GM23338 (cell line): ENCODE measurements around the gene ADGRG1. TPM values are rescaled to one million over a fixed set of nuclear protein-coding genes. Genes with fewer than 3 reads are reported as not detected.

ENCODE experiments used
- ATAC-seq: fragments of 200-7000 bp; cut with Tn5 transposase; 3 replicates; pipeline ENCODE4 v1.9.1; 2020
- DNase-seq: peaks from one replicate; pipeline ENCODE4 v3.0.0-alpha.2; 2015; ENCODE audit warnings: low spot score
- H2AFZ ChIP-seq: fragments of 200-600 bp; sonication (generic); 2 replicates; pipeline ENCODE4 v1.8.0; 2016; ENCODE audit warnings: antibody characterized with exemption, mild to moderate bottlenecking, moderate library complexity
- H3F3A ChIP-seq: fragments of 200-600 bp; sonication (generic); replicated peaks from 2 replicates; pipeline ENCODE4 v1.8.0; 2017; ENCODE audit warnings: antibody characterized with exemption, mixed run types, low read depth
- H3K27ac ChIP-seq: fragments of 200-600 bp; sonication (generic); 2 replicates; pipeline ENCODE4 v1.6.1; 2016; ENCODE audit warnings: low read depth
- H3K27me3 ChIP-seq: fragments of 200-600 bp; sonication (generic); 2 replicates; pipeline ENCODE4 v1.8.0; 2016; ENCODE audit warnings: mild to moderate bottlenecking, mixed run types, moderate library complexity; ENCODE audit not compliant: insufficient read depth
- H3K36me3 ChIP-seq: fragments of 200-600 bp; sonication (generic); 2 replicates; pipeline ENCODE4 v1.8.0; 2016; ENCODE audit warnings: mild to moderate bottlenecking; ENCODE audit not compliant: insufficient read depth
- H3K4me1 ChIP-seq: fragments of 200-600 bp; sonication (generic); 2 replicates; pipeline ENCODE4 v1.8.0; 2016; ENCODE audit warnings: mild to moderate bottlenecking, moderate library complexity; ENCODE audit not compliant: insufficient read depth
- H3K4me2 ChIP-seq: fragments of 200-600 bp; sonication (generic); 2 replicates; pipeline ENCODE4 v1.7.1; 2017; ENCODE audit warnings: mixed run types
- H3K4me3 ChIP-seq: fragments of 200-600 bp; sonication (generic); 2 replicates; pipeline ENCODE4 v1.6.1; 2016; ENCODE audit warnings: mixed run types
- H3K79me2 ChIP-seq: fragments of 200-600 bp; sonication (generic); replicated peaks from 2 replicates; pipeline ENCODE4 v1.8.0; 2017; ENCODE audit warnings: mild to moderate bottlenecking; ENCODE audit not compliant: insufficient read depth
- H3K9me2 ChIP-seq: fragments of 200-600 bp; sonication (generic); 2 replicates; pipeline ENCODE4 v1.8.0; 2017; ENCODE audit not compliant: insufficient read depth
- H4K20me1 ChIP-seq: fragments of 200-600 bp; sonication (generic); replicated peaks from 2 replicates; pipeline ENCODE4 v1.8.0; 2017; ENCODE audit warnings: mild to moderate bottlenecking; ENCODE audit not compliant: insufficient read depth
- H3K27ac Mint-ChIP-seq: 2 replicates; pipeline ENCODE4 v1.8.0; 2020; ENCODE audit warnings: inconsistent platforms, mild to moderate bottlenecking, moderate library complexity, mixed read lengths
- H3K27me3 Mint-ChIP-seq: 3 replicates; pipeline ENCODE4 v1.8.0; 2022; ENCODE audit warnings: low read depth, mild to moderate bottlenecking, moderate library complexity, mixed read lengths, inconsistent platforms; ENCODE audit not compliant: insufficient read depth, poor library complexity
- H3K36me3 Mint-ChIP-seq: 3 replicates; pipeline ENCODE4 v1.8.0; 2021; ENCODE audit warnings: low read depth, mild to moderate bottlenecking, inconsistent platforms, moderate library complexity, mixed read lengths
- H3K4me1 Mint-ChIP-seq: 3 replicates; pipeline ENCODE4 v1.8.0; 2020; ENCODE audit warnings: mild to moderate bottlenecking, inconsistent platforms, mixed read lengths
- H3K4me3 Mint-ChIP-seq: 3 replicates; pipeline ENCODE4 v1.8.0; 2021; ENCODE audit warnings: moderate library complexity, mild to moderate bottlenecking, inconsistent platforms, mixed read lengths
- H3K9me3 Mint-ChIP-seq: 3 replicates; pipeline ENCODE4 v1.8.0; 2020; ENCODE audit warnings: moderate library complexity, mild to moderate bottlenecking, inconsistent platforms, mixed read lengths
- JUNB ChIP-seq: IDR thresholded peaks from one replicate; pipeline ENCODE4 v1.6.1; 2016; ENCODE audit warnings: antibody characterized with exemption; ENCODE audit not compliant: unreplicated experiment
- NANOG ChIP-seq: IDR thresholded peaks from 2 replicates; pipeline ENCODE4 v1.6.1; 2016; ENCODE audit warnings: antibody characterized with exemption, borderline replicate concordance
- POLR2AphosphoS5 ChIP-seq: IDR thresholded peaks from 2 replicates; pipeline ENCODE4 v1.6.1; 2016; ENCODE audit warnings: antibody characterized with exemption, low read depth
- ZNF114 ChIP-seq: fragments of 250-450 bp; sonication (Bioruptor Pico); IDR thresholded peaks from 2 replicates; pipeline ENCODE4 v1.5.0; 2020; ENCODE audit warnings: mild to moderate bottlenecking, moderate library complexity
- ZNF331 ChIP-seq: fragments of 250-450 bp; sonication (Bioruptor Pico); IDR thresholded peaks from 2 replicates; pipeline ENCODE4 v1.5.0; 2020; ENCODE audit warnings: low read depth, mild to moderate bottlenecking, moderate library complexity
- polyA plus RNA-seq: library from polyadenylated mRNA; unstranded; fragments of >200 nt; fragmentation: Nextera tagmentation; extraction: Ambion mirVana; gene quantifications from 2 replicates; pipeline ENCODE4 v1.2.1, GENCODE V29; 2016
- total RNA-seq: library from RNA; depleted of rRNA; stranded (reverse); fragments of >200 nt; shearing (Covaris generic); gene quantifications from 2 replicates; pipeline ENCODE4 v1.2.3, GENCODE V29; 2014
- TF ChIP-seq, protein P1 (sequence below): fragments of 250-450 bp; sonication (Bioruptor Pico); IDR thresholded peaks from 2 replicates; pipeline ENCODE4 v1.5.0; 2020; ENCODE audit warnings: mild to moderate bottlenecking, moderate library complexity
- TF ChIP-seq, protein P2 (sequence below), 2 experiments: fragments of 200-600 bp in 1 of 2; sonication (generic) in 1 of 2; conservative IDR thresholded peaks; 2 replicates each; pipeline versions ENCODE4 v1.5.1 to v1.6.1; 2016 to 2017; ENCODE audit warnings: antibody characterized with exemption in 2 of 2, low read depth in 2 of 2, mild to moderate bottlenecking in 2 of 2, moderate library complexity in 1 of 2

Gene ADGRG1
- total and polyA plus RNA-seq, 2 experiments from 2014 or later: 0.14 to 0.47 TPM

DNA sequence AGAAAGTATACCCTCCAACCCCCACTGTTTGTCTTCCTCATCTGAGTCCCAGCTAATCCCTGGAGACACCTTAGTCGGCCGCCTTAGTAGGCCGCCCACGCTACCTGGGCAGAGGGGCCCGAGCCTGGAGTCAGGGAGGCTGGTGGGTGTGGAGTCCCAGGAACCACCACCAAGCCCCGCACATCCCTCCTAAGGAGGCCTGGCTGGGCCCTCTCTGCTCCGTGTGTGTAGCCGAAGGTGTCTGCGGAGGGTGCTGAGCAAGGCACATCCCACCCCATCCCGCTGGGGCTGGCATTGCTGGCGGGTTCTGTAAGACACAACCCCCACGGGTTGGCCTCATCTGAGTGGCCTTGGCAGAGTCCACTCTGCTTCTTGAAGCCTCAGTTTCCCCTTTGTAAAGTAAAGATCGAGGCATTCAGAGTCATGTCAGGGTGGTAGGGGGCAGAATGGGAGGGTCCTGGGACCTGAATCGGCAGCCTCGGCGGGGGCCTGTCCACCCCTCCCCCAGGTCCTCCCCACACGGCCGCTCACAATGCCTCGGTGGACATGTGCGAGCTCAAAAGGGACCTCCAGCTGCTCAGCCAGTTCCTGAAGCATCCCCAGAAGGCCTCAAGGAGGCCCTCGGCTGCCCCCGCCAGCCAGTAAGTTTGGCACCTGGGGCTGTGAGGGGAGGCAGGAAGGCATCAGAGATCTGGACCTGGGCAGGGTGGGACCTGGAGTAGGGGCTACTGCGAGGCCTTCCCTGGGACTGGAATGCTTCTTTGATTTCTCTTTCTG lies 24.5 kb downstream of the ADGRG1 start:
- no peaks in the 10 kb centered on the region for H3K4me1 Mint-ChIP-seq
- Histone ChIP-seq H3K9me2 (no peaks in the 10 kb centered on the region), H3K4me2 (no peak overlapping the region), H3K36me3 (no peaks in the 10 kb centered on the region), H3K27ac (no peak overlapping the region), H3K27me3 (no peaks in the 10 kb centered on the region), H3K79me2 (no peaks in the 10 kb centered on the region), H3K4me1 (no peaks in the 10 kb centered on the region), H3F3A (no peaks in the 10 kb centered on the region), H4K20me1 (no peaks in the 10 kb centered on the region), H3K4me3 (no peak overlapping the region), H2AFZ (no peak overlapping the region)
- H3K36me3 Mint-ChIP-seq: no peaks in the 10 kb centered on the region
- DNase-seq: no peak
- H3K4me3 Mint-ChIP-seq: no peak overlapping the region
- no peak for TF ChIP-seq NANOG
- TF ChIP-seq POLR2AphosphoS5: no peak
- TF ChIP-seq, protein P1, sequence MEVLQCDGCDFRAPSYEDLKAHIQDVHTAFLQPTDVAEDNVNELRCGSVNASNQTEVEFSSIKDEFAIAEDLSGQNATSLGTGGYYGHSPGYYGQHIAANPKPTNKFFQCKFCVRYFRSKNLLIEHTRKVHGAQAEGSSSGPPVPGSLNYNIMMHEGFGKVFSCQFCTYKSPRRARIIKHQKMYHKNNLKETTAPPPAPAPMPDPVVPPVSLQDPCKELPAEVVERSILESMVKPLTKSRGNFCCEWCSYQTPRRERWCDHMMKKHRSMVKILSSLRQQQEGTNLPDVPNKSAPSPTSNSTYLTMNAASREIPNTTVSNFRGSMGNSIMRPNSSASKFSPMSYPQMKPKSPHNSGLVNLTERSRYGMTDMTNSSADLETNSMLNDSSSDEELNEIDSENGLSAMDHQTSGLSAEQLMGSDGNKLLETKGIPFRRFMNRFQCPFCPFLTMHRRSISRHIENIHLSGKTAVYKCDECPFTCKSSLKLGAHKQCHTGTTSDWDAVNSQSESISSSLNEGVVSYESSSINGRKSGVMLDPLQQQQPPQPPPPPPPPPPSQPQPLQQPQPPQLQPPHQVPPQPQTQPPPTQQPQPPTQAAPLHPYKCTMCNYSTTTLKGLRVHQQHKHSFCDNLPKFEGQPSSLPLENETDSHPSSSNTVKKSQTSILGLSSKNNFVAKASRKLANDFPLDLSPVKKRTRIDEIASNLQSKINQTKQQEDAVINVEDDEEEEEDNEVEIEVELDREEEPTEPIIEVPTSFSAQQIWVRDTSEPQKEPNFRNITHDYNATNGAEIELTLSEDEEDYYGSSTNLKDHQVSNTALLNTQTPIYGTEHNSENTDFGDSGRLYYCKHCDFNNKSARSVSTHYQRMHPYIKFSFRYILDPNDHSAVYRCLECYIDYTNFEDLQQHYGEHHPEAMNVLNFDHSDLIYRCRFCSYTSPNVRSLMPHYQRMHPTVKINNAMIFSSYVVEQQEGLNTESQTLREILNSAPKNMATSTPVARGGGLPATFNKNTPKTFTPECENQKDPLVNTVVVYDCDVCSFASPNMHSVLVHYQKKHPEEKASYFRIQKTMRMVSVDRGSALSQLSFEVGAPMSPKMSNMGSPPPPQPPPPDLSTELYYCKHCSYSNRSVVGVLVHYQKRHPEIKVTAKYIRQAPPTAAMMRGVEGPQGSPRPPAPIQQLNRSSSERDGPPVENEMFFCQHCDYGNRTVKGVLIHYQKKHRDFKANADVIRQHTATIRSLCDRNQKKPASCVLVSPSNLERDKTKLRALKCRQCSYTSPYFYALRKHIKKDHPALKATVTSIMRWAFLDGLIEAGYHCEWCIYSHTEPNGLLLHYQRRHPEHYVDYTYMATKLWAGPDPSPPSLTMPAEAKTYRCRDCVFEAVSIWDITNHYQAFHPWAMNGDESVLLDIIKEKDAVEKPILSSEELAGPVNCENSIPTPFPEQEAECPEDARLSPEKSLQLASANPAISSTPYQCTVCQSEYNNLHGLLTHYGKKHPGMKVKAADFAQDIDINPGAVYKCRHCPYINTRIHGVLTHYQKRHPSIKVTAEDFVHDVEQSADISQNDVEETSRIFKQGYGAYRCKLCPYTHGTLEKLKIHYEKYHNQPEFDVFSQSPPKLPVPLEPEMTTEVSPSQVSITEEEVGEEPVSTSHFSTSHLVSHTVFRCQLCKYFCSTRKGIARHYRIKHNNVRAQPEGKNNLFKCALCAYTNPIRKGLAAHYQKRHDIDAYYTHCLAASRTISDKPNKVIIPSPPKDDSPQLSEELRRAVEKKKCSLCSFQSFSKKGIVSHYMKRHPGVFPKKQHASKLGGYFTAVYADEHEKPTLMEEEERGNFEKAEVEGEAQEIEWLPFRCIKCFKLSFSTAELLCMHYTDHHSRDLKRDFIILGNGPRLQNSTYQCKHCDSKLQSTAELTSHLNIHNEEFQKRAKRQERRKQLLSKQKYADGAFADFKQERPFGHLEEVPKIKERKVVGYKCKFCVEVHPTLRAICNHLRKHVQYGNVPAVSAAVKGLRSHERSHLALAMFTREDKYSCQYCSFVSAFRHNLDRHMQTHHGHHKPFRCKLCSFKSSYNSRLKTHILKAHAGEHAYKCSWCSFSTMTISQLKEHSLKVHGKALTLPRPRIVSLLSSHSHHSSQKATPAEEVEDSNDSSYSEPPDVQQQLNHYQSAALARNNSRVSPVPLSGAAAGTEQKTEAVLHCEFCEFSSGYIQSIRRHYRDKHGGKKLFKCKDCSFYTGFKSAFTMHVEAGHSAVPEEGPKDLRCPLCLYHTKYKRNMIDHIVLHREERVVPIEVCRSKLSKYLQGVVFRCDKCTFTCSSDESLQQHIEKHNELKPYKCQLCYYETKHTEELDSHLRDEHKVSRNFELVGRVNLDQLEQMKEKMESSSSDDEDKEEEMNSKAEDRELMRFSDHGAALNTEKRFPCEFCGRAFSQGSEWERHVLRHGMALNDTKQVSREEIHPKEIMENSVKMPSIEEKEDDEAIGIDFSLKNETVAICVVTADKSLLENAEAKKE (CRISPR knock-in tag): no peak
- no peak for TF ChIP-seq ZNF114 (CRISPR knock-in tag)
- TF ChIP-seq ZNF331 (CRISPR knock-in tag): no peak
- TF ChIP-seq JUNB: no peak
- TF ChIP-seq, protein P2, sequence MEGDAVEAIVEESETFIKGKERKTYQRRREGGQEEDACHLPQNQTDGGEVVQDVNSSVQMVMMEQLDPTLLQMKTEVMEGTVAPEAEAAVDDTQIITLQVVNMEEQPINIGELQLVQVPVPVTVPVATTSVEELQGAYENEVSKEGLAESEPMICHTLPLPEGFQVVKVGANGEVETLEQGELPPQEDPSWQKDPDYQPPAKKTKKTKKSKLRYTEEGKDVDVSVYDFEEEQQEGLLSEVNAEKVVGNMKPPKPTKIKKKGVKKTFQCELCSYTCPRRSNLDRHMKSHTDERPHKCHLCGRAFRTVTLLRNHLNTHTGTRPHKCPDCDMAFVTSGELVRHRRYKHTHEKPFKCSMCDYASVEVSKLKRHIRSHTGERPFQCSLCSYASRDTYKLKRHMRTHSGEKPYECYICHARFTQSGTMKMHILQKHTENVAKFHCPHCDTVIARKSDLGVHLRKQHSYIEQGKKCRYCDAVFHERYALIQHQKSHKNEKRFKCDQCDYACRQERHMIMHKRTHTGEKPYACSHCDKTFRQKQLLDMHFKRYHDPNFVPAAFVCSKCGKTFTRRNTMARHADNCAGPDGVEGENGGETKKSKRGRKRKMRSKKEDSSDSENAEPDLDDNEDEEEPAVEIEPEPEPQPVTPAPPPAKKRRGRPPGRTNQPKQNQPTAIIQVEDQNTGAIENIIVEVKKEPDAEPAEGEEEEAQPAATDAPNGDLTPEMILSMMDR (conservative IDR thresholded peaks at IDR 0.05; ENCODE audit: low read depth in 2 of 2): no peak
- H3K27me3 Mint-ChIP-seq: peaks cover 16% of the 10 kb centered on the region
- H3K9me3 Mint-ChIP-seq: no peaks in the 10 kb centered on the region
- H3K27ac Mint-ChIP-seq: no peak overlapping the region
- ATAC-seq: no peak
